AG09309 (cell line): ENCODE measurements around the gene ABHD1.
"Not testable (repeated sequence)": the region's sequence is repeated elsewhere in the genome, so short reads cannot be mapped to it uniquely, and the experiment has no call there.

ENCODE experiments used
- DNase-seq: peaks from one replicate; pipeline ENCODE4 v3.0.0-alpha.2; 2010; ENCODE audit warnings: low read depth
- H3K4me3 ChIP-seq: 2 replicates; pipeline ENCODE4 v1.5.1; 2011; ENCODE audit warnings: mild to moderate bottlenecking, low read depth, low read length, moderate library complexity; ENCODE audit not compliant: control insufficient read depth
- CTCF ChIP-seq: IDR thresholded peaks from 2 replicates; pipeline ENCODE4 v1.5.1; 2011; ENCODE audit warnings: mild to moderate bottlenecking, low read depth, low read length, inconsistent platforms; ENCODE audit not compliant: insufficient read depth, control insufficient read depth; ENCODE audit errors: missing control alignments

The ABHD1 gene

GRCh38 chr2:27174638-27175037 lies 51.0 kb downstream of the ABHD1 start:
- no peak for TF ChIP-seq CTCF
- DNase-seq = no peak

GRCh38 chr2:27175330-27175729 lies 51.7 kb downstream of the ABHD1 start:
- TF ChIP-seq CTCF = no peak
- H3K4me3 ChIP-seq = no peak overlapping the region
- no peak for DNase-seq

More at GRCh38 chr2:27174638-27175037, 51.0 kb downstream of the ABHD1 start:
- no peak overlapping the region for H3K4me3 ChIP-seq

- not testable (repeated sequence) for DNase-seq, H3K4me3 ChIP-seq
Observed at GRCh38 chr2:27175781-27176180, 52.2 kb downstream of the ABHD1 start.

- DNase-seq = no peak
Observed at GRCh38 chr2:27177441-27178351, 54.1 kb downstream of the ABHD1 start.

GRCh38 chr2:27178469-27178868 lies 54.9 kb downstream of the ABHD1 start:
- DNase-seq = no peak
- no peak overlapping the region for H3K4me3 ChIP-seq
- no peak for TF ChIP-seq CTCF

More at GRCh38 chr2:27177441-27178351, 54.1 kb downstream of the ABHD1 start:
- TF ChIP-seq CTCF = no peak
- no peak overlapping the region for H3K4me3 ChIP-seq

GRCh38 chr2:27179344-27180000 lies 55.9 kb downstream of the ABHD1 start:
- DNase-seq = no peak
- H3K4me3 ChIP-seq = no peak overlapping the region
- TF ChIP-seq CTCF = no peak
